Measurements from ENCODE around the gene DNAJC30.

DNA sequence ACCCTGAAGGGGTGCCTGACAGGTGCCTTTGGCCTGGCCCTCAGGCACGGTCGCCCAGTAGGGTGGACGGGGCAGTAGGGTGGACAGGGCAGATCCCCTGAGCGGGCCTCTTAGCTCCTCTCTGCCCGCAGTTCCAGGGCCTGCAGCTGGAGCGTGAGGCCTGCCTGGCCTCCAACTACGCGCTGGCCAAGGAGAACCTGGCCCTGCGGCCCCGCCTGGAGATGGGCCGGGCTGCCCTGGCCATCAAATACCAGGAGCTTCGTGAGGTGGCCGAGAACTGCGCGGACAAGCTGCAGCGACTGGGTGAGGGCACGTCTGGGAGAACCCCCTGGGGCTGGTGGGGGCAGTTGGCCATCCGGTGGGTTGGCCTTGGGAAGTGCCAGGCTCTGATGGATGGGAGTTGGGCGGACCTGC, 14.0 kb downstream of the DNAJC30 start:
- TF ChIP-seq, protein P1, sequence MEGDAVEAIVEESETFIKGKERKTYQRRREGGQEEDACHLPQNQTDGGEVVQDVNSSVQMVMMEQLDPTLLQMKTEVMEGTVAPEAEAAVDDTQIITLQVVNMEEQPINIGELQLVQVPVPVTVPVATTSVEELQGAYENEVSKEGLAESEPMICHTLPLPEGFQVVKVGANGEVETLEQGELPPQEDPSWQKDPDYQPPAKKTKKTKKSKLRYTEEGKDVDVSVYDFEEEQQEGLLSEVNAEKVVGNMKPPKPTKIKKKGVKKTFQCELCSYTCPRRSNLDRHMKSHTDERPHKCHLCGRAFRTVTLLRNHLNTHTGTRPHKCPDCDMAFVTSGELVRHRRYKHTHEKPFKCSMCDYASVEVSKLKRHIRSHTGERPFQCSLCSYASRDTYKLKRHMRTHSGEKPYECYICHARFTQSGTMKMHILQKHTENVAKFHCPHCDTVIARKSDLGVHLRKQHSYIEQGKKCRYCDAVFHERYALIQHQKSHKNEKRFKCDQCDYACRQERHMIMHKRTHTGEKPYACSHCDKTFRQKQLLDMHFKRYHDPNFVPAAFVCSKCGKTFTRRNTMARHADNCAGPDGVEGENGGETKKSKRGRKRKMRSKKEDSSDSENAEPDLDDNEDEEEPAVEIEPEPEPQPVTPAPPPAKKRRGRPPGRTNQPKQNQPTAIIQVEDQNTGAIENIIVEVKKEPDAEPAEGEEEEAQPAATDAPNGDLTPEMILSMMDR (IDR thresholded peaks at IDR 0.05; ENCODE audit: poor library complexity, severe bottlenecking), result no peak
- TF ChIP-seq TAF1 (IDR thresholded peaks at IDR 0.05; ENCODE audit: low read depth), result no peak
- TF ChIP-seq, protein P2, sequence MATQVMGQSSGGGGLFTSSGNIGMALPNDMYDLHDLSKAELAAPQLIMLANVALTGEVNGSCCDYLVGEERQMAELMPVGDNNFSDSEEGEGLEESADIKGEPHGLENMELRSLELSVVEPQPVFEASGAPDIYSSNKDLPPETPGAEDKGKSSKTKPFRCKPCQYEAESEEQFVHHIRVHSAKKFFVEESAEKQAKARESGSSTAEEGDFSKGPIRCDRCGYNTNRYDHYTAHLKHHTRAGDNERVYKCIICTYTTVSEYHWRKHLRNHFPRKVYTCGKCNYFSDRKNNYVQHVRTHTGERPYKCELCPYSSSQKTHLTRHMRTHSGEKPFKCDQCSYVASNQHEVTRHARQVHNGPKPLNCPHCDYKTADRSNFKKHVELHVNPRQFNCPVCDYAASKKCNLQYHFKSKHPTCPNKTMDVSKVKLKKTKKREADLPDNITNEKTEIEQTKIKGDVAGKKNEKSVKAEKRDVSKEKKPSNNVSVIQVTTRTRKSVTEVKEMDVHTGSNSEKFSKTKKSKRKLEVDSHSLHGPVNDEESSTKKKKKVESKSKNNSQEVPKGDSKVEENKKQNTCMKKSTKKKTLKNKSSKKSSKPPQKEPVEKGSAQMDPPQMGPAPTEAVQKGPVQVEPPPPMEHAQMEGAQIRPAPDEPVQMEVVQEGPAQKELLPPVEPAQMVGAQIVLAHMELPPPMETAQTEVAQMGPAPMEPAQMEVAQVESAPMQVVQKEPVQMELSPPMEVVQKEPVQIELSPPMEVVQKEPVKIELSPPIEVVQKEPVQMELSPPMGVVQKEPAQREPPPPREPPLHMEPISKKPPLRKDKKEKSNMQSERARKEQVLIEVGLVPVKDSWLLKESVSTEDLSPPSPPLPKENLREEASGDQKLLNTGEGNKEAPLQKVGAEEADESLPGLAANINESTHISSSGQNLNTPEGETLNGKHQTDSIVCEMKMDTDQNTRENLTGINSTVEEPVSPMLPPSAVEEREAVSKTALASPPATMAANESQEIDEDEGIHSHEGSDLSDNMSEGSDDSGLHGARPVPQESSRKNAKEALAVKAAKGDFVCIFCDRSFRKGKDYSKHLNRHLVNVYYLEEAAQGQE (IDR thresholded peaks at IDR 0.05; ENCODE audit: borderline replicate concordance), result no peak
- TF ChIP-seq POLR2AphosphoS5 (IDR thresholded peaks at IDR 0.05), result no peak
- TF ChIP-seq EZH2 (IDR thresholded peaks at IDR 0.05; ENCODE audit: borderline replicate concordance, insufficient read depth, low read length, poor library complexity, severe bottlenecking), result no peak
- TF ChIP-seq SMC3 (conservative IDR thresholded peaks at IDR 0.05; ENCODE audit: poor library complexity), result no peak
- no peak for TF ChIP-seq RAD21 (conservative IDR thresholded peaks at IDR 0.05)
- no peak for TF ChIP-seq EP300 (conservative IDR thresholded peaks at IDR 0.05; ENCODE audit: poor library complexity, severe bottlenecking)
